Stimulated activated CD4-positive, alpha-beta T cell treated with anti-CD3 and anti-CD28 coated beads, Interleukin-4, amount 100 ng/mL, for 48 hours (primary cell): Measurements from ENCODE around the gene SHISA9.

Experiments used
- DNase-seq, 2 donors: peaks; one replicate each; pipeline ENCODE4 v3.0.0-alpha.2; 2020; ENCODE audit warnings: low read depth in 2 of 2

Gene SHISA9

GRCh38 chr16:12951976-12952375 lies 50.6 kb downstream of the SHISA9 start:
- DNase-seq = no peak

- no peak for DNase-seq
These were observed 57.0 kb downstream of the SHISA9 start for GRCh38 chr16:12958366-12958765.

GRCh38 chr16:12959072-12959471 lies 57.7 kb downstream of the SHISA9 start:
- no peak for DNase-seq

- DNase-seq = no peak
These were observed 60.2 kb downstream of the SHISA9 start for GRCh38 chr16:12961626-12962025.

- DNase-seq = no peak
These were observed 63.1 kb downstream of the SHISA9 start for GRCh38 chr16:12964461-12964860.

- DNase-seq = no peak
These were observed 63.9 kb downstream of the SHISA9 start for GRCh38 chr16:12965274-12965804.

- peak in 1 of 2 donors; percentile 1 for DNase-seq
These were observed 69.8 kb downstream of the SHISA9 start for GRCh38 chr16:12971241-12971640.

- DNase-seq = no peak
These were observed 70.8 kb downstream of the SHISA9 start for GRCh38 chr16:12972246-12972645.

GRCh38 chr16:12975766-12976165 lies 74.4 kb downstream of the SHISA9 start:
- no peak for DNase-seq

- DNase-seq = no peak
These were observed 75.1 kb downstream of the SHISA9 start for GRCh38 chr16:12976496-12976895.

- DNase-seq = no peak
These were observed 75.5 kb downstream of the SHISA9 start for GRCh38 chr16:12976936-12977335.

GRCh38 chr16:12985516-12985915 lies 84.1 kb downstream of the SHISA9 start:
- no peak for DNase-seq

GRCh38 chr16:12988071-12988470 lies 86.7 kb downstream of the SHISA9 start:
- no peak for DNase-seq

GRCh38 chr16:12992066-12992465 lies 90.7 kb downstream of the SHISA9 start:
- no peak for DNase-seq

GRCh38 chr16:12994402-12994801 lies 93.0 kb downstream of the SHISA9 start:
- DNase-seq = no peak

- DNase-seq = no peak
These were observed 94.4 kb downstream of the SHISA9 start for GRCh38 chr16:12995721-12996372.

GRCh38 chr16:12998361-12999085 lies 97.1 kb downstream of the SHISA9 start:
- no peak for DNase-seq

- DNase-seq = no peak
These were observed 98.0 kb downstream of the SHISA9 start for GRCh38 chr16:12999368-12999767.

- no peak for DNase-seq
These were observed 104.4 kb downstream of the SHISA9 start for GRCh38 chr16:13005721-13006247.

GRCh38 chr16:13012601-13013000 lies 111.2 kb downstream of the SHISA9 start:
- no peak for DNase-seq

GRCh38 chr16:13013043-13013442 lies 111.6 kb downstream of the SHISA9 start:
- DNase-seq = no peak

GRCh38 chr16:13014476-13014875 lies 113.1 kb downstream of the SHISA9 start:
- DNase-seq = no peak

- DNase-seq = no peak
These were observed 116.6 kb downstream of the SHISA9 start for GRCh38 chr16:13018026-13018425.
